GM12864 (cell line): ENCODE measurements around the gene RNF224.

Source experiments
- DNase-seq: peaks from one replicate; pipeline ENCODE4 v3.0.0-alpha.2; 2011; ENCODE audit warnings: low read depth
- H3K4me3 ChIP-seq: 2 replicates; pipeline ENCODE4 v1.5.1; 2011; ENCODE audit warnings: mild to moderate bottlenecking, low read depth, low read length, control low read depth
- CTCF ChIP-seq: IDR thresholded peaks from 2 replicates; pipeline ENCODE4 v1.5.1; 2011; ENCODE audit warnings: low read depth, mild to moderate bottlenecking, moderate library complexity, low read length, control low read depth, inconsistent platforms; ENCODE audit errors: missing control alignments

The RNF224 gene

GRCh38 chr9:137182836-137183235, 44.5 kb upstream of the RNF224 start:
- no peak for DNase-seq
- TF ChIP-seq CTCF, result no peak
- no peak overlapping the region for H3K4me3 ChIP-seq

GRCh38 chr9:137183980-137184595, 43.2 kb upstream of the RNF224 start:
- no peak for DNase-seq
- no peak for TF ChIP-seq CTCF
- no peak overlapping the region for H3K4me3 ChIP-seq

GRCh38 chr9:137184881-137185660, 42.2 kb upstream of the RNF224 start:
- TF ChIP-seq CTCF, result no peak
- DNase-seq, result no peak
- no peak overlapping the region for H3K4me3 ChIP-seq

- no peak for TF ChIP-seq CTCF
- DNase-seq, result no peak
- no peak overlapping the region for H3K4me3 ChIP-seq
Observed at GRCh38 chr9:137185921-137186320, 41.4 kb upstream of the RNF224 start.

GRCh38 chr9:137186385-137186784, 40.9 kb upstream of the RNF224 start:
- H3K4me3 ChIP-seq, result no peak overlapping the region
- no peak for TF ChIP-seq CTCF

GRCh38 chr9:137187386-137187785, 39.9 kb upstream of the RNF224 start:
- H3K4me3 ChIP-seq, result peak overlapping the region; percentile 99
- no peak for DNase-seq
- TF ChIP-seq CTCF, result no peak

More at GRCh38 chr9:137186385-137186784, 40.9 kb upstream of the RNF224 start:
- DNase-seq, result no peak
